Stimulated activated CD8-positive, alpha-beta memory T cell treated with anti-CD3 and anti-CD28 coated beads, Interleukin-12 subunit alpha, Interleukin-12 subunit beta, amount 100 ng/mL, for 1 hour (primary cell): ENCODE measurements around the gene BFSP2.
"Not testable (repeated sequence)": the region's sequence is repeated elsewhere in the genome, so short reads cannot be mapped to it uniquely, and the experiment has no call there.

Source experiments
- DNase-seq: peaks from one replicate; pipeline ENCODE4 v3.0.0-alpha.2; 2020; ENCODE audit warnings: low read depth

The BFSP2 gene

GRCh38 chr3:133520286-133520685 lies 120.4 kb downstream of the BFSP2 start:
- no peak for DNase-seq

- DNase-seq = not testable (repeated sequence)
Measured at GRCh38 chr3:133520938-133521337, 121.1 kb downstream of the BFSP2 start.

GRCh38 chr3:133521946-133522345 lies 122.1 kb downstream of the BFSP2 start:
- DNase-seq = no peak

- DNase-seq = not testable (repeated sequence)
Measured at GRCh38 chr3:133523758-133524157, 123.9 kb downstream of the BFSP2 start.
